A549 (cell line): ENCODE results near the gene PTPRE. TPM values are rescaled to one million over a fixed set of nuclear protein-coding genes. Genes with fewer than 3 reads are reported as not detected.
A peak's percentile ranks its signal among the peaks of the same experiment; 100 is the strongest.

Experiments used
- ATAC-seq, 2 experiments: fragments of 200-7000 bp in 1 of 2; fragments of >200 bp in 1 of 2; cut with Nextera tagmentation in 1 of 2; cut with Tn5 transposase in 1 of 2; 3 replicates each; pipeline versions ENCODE4 v1.8.0 to v1.9.1; 2018 to 2020; ENCODE audit warnings: mild to moderate bottlenecking in 1 of 2, moderate library complexity in 1 of 2
- CTCF ChIA-PET: fragments of 300-600 bp; sonication (Branson Sonifier 250); formaldehyde crosslinking; extraction: SDS; loops from one replicate; lab custom pipeline; 2021; ENCODE audit warnings: antibody characterized with exemption, inconsistent platforms; lab: Yijun Ruan, JAX
- POLR2A ChIA-PET: fragments of 350-600 bp; formaldehyde crosslinking; extraction: SDS; loops from one replicate; lab custom pipeline; 2021; ENCODE audit warnings: antibody characterized with exemption, inconsistent platforms; lab: Yijun Ruan, JAX
- DNase-seq, 2 experiments: peaks; one replicate each; pipeline versions ENCODE4 v3.0.0 to v3.0.0-alpha.2; 2011 to 2016; ENCODE audit warnings: low read depth in 1 of 2, low spot score in 1 of 2
- FAIRE-seq: peaks from 2 replicates; lab custom pipeline; 2011; peaks lifted over from hg19 to GRCh38; lab: Jason Lieb, UNC
- H3K27ac ChIP-seq, 2 experiments: fragments of >200 bp; sonication (Bioruptor Twin); formaldehyde crosslinking; 3 replicates each; pipeline ENCODE4 v1.5.1; 2016 to 2017
- H3K4me1 ChIP-seq: fragments of >200 bp; sonication (Bioruptor Twin); formaldehyde crosslinking; 3 replicates; pipeline ENCODE4 v1.6.1; 2016
- H3K4me2 ChIP-seq: fragments of >200 bp; sonication (Bioruptor Twin); formaldehyde crosslinking; 3 replicates; pipeline ENCODE4 v1.6.1; 2016
- H3K4me3 ChIP-seq: fragments of >200 bp; sonication (Bioruptor Twin); formaldehyde crosslinking; 3 replicates; pipeline ENCODE4 v1.5.1; 2016
- H3K9me3 ChIP-seq: fragments of >200 bp; sonication (Bioruptor Twin); formaldehyde crosslinking; 3 replicates; pipeline ENCODE4 v1.6.1; 2016
- FOSB ChIP-seq: fragments of 250-450 bp; sonication (Bioruptor Pico); IDR thresholded peaks from 2 replicates; pipeline ENCODE4 v1.5.0; 2020; ENCODE audit warnings: mild to moderate bottlenecking, moderate library complexity
- FOXS1 ChIP-seq: fragments of 250-450 bp; sonication (Bioruptor Pico); IDR thresholded peaks from 2 replicates; pipeline ENCODE4 v1.5.0; 2020; ENCODE audit warnings: mild to moderate bottlenecking, moderate library complexity
- HDAC2 ChIP-seq: fragments of 200-600 bp; sonication (generic); IDR thresholded peaks from 2 replicates; pipeline ENCODE4 v1.6.1; 2016
- HES2 ChIP-seq: fragments of >200 bp; sonication (Bioruptor Twin); formaldehyde crosslinking; IDR thresholded peaks from 2 replicates; pipeline ENCODE4 v1.6.1; 2016
- JUN ChIP-seq, 2 experiments: fragments of >200 bp; sonication (Bioruptor Twin); formaldehyde crosslinking; IDR thresholded peaks; 2 replicates in 1 of 2; 3 replicates in 1 of 2; pipeline ENCODE4 v1.6.1; 2016 to 2017
- KDM5A ChIP-seq: fragments of 200-600 bp; sonication (generic); IDR thresholded peaks from 2 replicates; pipeline ENCODE4 v1.6.1; 2016; ENCODE audit warnings: antibody characterized with exemption, mild to moderate bottlenecking
- MAFK ChIP-seq: fragments of 450-650 bp; IDR thresholded peaks from 2 replicates; pipeline ENCODE4 v1.6.1; 2014; ENCODE audit not compliant: partially characterized antibody
- MAX ChIP-seq: IDR thresholded peaks from 2 replicates; pipeline ENCODE4 v1.6.1; 2012
- MAZ ChIP-seq: fragments of 150-350 bp; IDR thresholded peaks from 2 replicates; pipeline ENCODE4 v1.6.1; 2014; ENCODE audit warnings: antibody characterized with exemption, low read depth, low read length, borderline replicate concordance
- MYC ChIP-seq: IDR thresholded peaks from 2 replicates; pipeline ENCODE4 v1.6.1; 2012; ENCODE audit warnings: mild to moderate bottlenecking, inconsistent platforms, low read length, improper control_type of control experiment, borderline replicate concordance
- NFE2L2 ChIP-seq: fragments of 150-350 bp; conservative IDR thresholded peaks from 2 replicates; pipeline ENCODE4 v1.6.1; 2014; ENCODE audit warnings: low read length
- POLR2A ChIP-seq: IDR thresholded peaks from 2 replicates; pipeline ENCODE4 v1.6.1; 2012; ENCODE audit warnings: mild to moderate bottlenecking, low read length
- POLR2AphosphoS2 ChIP-seq: conservative IDR thresholded peaks from 2 replicates; pipeline ENCODE4 v1.6.1; 2012; ENCODE audit warnings: low read length, improper control_type of control experiment, inconsistent platforms
- REST ChIP-seq: fragments of 200-600 bp; sonication (generic); IDR thresholded peaks from 2 replicates; pipeline ENCODE4 v1.6.1; 2016; ENCODE audit warnings: antibody characterized with exemption, mild to moderate bottlenecking, moderate library complexity
- ZNF302 ChIP-seq: fragments of 250-450 bp; sonication (Bioruptor Pico); IDR thresholded peaks from 2 replicates; pipeline ENCODE4 v1.9.0; 2021; ENCODE audit warnings: inconsistent platforms, mild to moderate bottlenecking, moderate library complexity
- WGBS: methylation state at CpG from one replicate; pipeline ENCODE4 v1.1.6; 2017; ENCODE audit errors: missing lambda C conversion rate; 5-methylcytosine and 5-hydroxymethylcytosine counted together
- polyA plus RNA-seq, 4 experiments: library from polyadenylated mRNA; depleted of rRNA in 3 of 4; stranded (reverse); fragments of >200 nt; fragmentation: RNase III in 1 of 4; extraction: RNeasy Plus Mini Kit Qiagen cat#74134 plus additional on column Dnase treatment in 1 of 4; gene quantifications; 2 replicates in 3 of 4; 3 replicates in 1 of 4; pipeline ENCODE4 v1.2.3, GENCODE V29; 2011 to 2017

PTPRE gene
- polyA plus RNA-seq, 2 of the 4 experiments (the other 2 are of a cell fraction): 0.31 to 1.5 TPM

GRCh38 chr10:127948791-127949190 lies 41.9 kb downstream of the PTPRE start:
- POLR2A ChIA-PET: no interaction called here
- ATAC-seq (no peak), DNase-seq (no peak), FAIRE-seq (no peak)
- H3K4me1 ChIP-seq: no peaks in the 10 kb centered on the region
- WGBS: 19% methylated on average over 5 of the region's 5 CpGs
- H3K27ac ChIP-seq: no peak overlapping the region
- CTCF ChIA-PET: no interaction called here
- no peak for TF ChIP-seq JUN (IDR thresholded peaks at IDR 0.05)
- no peaks in the 10 kb centered on the region for H3K9me3 ChIP-seq
- no peak overlapping the region for H3K4me3 ChIP-seq
- no peak overlapping the region for H3K4me2 ChIP-seq

GRCh38 chr10:127949831-127950230 lies 42.9 kb downstream of the PTPRE start:
- no peak overlapping the region for H3K4me3 ChIP-seq
- H3K4me2 ChIP-seq: no peak overlapping the region
- FAIRE-seq (no peak), ATAC-seq (no peak), DNase-seq (no peak)
- POLR2A ChIA-PET: no interaction called here
- WGBS: 7% methylated on average over 3 of the region's 3 CpGs
- no peak overlapping the region for H3K27ac ChIP-seq
- TF ChIP-seq NFE2L2 (no peak), KDM5A (no peak), MAX (no peak), HES2 (no peak), FOXS1 (CRISPR knock-in tag) (no peak), MAZ (no peak), FOSB (no peak), ZNF302 (CRISPR knock-in tag) (no peak), HDAC2 (no peak)
- H3K4me1 ChIP-seq: no peaks in the 10 kb centered on the region
- no peaks in the 10 kb centered on the region for H3K9me3 ChIP-seq
- CTCF ChIA-PET: no interaction called here

- ChIA-PET CTCF (interaction anchor here (1.0 kb wide), 1 partner anchor 45 kb away, joined by 3 read pairs; the partner anchor contains the start of gene PTPRE), POLR2A (no interaction called here)
- TF ChIP-seq MYC: no peak
- peak; percentile 81 for TF ChIP-seq MAFK
- TF ChIP-seq KDM5A: no peak
- H3K9me3 ChIP-seq: peaks cover 7% of the 10 kb centered on the region; the same call in 1 of the 3 replicates
- WGBS: 10% methylated on average over 2 of the region's 2 CpGs
- DNase-seq: no peak
- no peak overlapping the region for H3K4me3 ChIP-seq
- H3K4me2 ChIP-seq: no peak overlapping the region
- no peak for FAIRE-seq
- no peaks in the 10 kb centered on the region for H3K4me1 ChIP-seq
- H3K27ac ChIP-seq: no peak overlapping the region
- ATAC-seq: no peak
Observed at GRCh38 chr10:127951861-127952574, 45.1 kb downstream of the PTPRE start.

- TF ChIP-seq POLR2AphosphoS2: no peak
- TF ChIP-seq POLR2A: no peak
- TF ChIP-seq REST: no peak
- TF ChIP-seq, all 56 proteins: peak for 0
- WGBS: 37% methylated on average over 2 of the region's 2 CpGs
- H3K27ac ChIP-seq: no peak overlapping the region
- FAIRE-seq: no peak
- ATAC-seq: no peak
- ChIA-PET CTCF (no interaction called here), POLR2A (no interaction called here)
- no peak for DNase-seq
- H3K4me2 ChIP-seq: no peak overlapping the region
- no peaks in the 10 kb centered on the region for H3K4me1 ChIP-seq
- H3K9me3 ChIP-seq: peaks cover 7% of the 10 kb centered on the region; the same call in 1 of the 3 replicates
- H3K4me3 ChIP-seq: no peak overlapping the region
Observed at GRCh38 chr10:127952575-127952869, 45.6 kb downstream of the PTPRE start.
